Right ventricle myocardium inferior (tissue), 1 donor: Measurements from ENCODE around the gene ALS2CL. TPM values are rescaled to one million over a fixed set of nuclear protein-coding genes. Genes with fewer than 3 reads are reported as not detected.
"Not testable (repeated sequence)": the region's sequence is repeated elsewhere in the genome, so short reads cannot be mapped to it uniquely, and the experiment has no call there.

Source experiments
- ATAC-seq: fragments of 200-7000 bp; cut with Tn5 transposase; one replicate; pipeline ENCODE4 v1.9.1; 2020; ENCODE audit warnings: mild to moderate bottlenecking, moderate library complexity
- DNase-seq: peaks from one replicate; pipeline ENCODE4 v3.0.0; 2021; ENCODE audit errors: missing footprints
- intact Hi-C: fragments of 100-400 bp; cut with DNase I; formaldehyde crosslinking; loops from one replicate; pipeline ENCODE4 v1.11.0; 2022
- total RNA-seq: library from RNA; stranded (reverse); fragmentation: NEBNext Ultra II Directional; extraction: Animal tissue kit (Norgen Biotek cat#: 25700); gene quantifications from one replicate; pipeline ENCODE4 v1.2.1, GENCODE V29; 2021
- donor health status: DM: no; HTN: yes; CAD: no; lungs with severe emphysema.

Gene ALS2CL
- total RNA-seq, 1 donor from 2014 or later, result 36.9 TPM

- no peak for ATAC-seq
- DNase-seq, result peak; percentile 23
- intact Hi-C loops, result loop anchor here (5.0 to 10.0 kb wide), 2 partner anchors 139 to 296 kb away; no protein-coding TSS in a partner anchor
Measured at GRCh38 chr3:46708401-46709156, 15.1 kb upstream of the ALS2CL start.

- ATAC-seq (no peak), DNase-seq (peak; percentile 56)
- intact Hi-C loops, result loop anchor here (5.0 to 10.0 kb wide), 2 partner anchors 140 to 297 kb away; no protein-coding TSS in a partner anchor
Measured at GRCh38 chr3:46707601-46708011, 14.1 kb upstream of the ALS2CL start.

GRCh38 chr3:46706771-46707582, 13.5 kb upstream of the ALS2CL start:
- DNase-seq, result peak; percentile 57
- ATAC-seq, result no peak
- intact Hi-C loops, result loop anchor here (5.0 to 10.0 kb wide), 2 partner anchors 140 to 298 kb away; no protein-coding TSS in a partner anchor

- ATAC-seq (no peak), DNase-seq (peak; percentile 63)
- intact Hi-C loops, result loop anchor here (1.0 to 10.0 kb wide), 4 partner anchors 141 to 299 kb away; no protein-coding TSS in a partner anchor
Measured at GRCh38 chr3:46705751-46706552, 12.5 kb upstream of the ALS2CL start.

GRCh38 chr3:46705022-46705530, 11.6 kb upstream of the ALS2CL start:
- intact Hi-C loops, result loop anchor here (1.0 to 10.0 kb wide), 4 partner anchors 142 to 300 kb away; no protein-coding TSS in a partner anchor
- ATAC-seq (peak; percentile 85), DNase-seq (peak; percentile 85)

- not testable (repeated sequence) for ATAC-seq, DNase-seq
- intact Hi-C loops, result loop anchor here (10.0 kb wide), 1 partner anchor 300 kb away; no protein-coding TSS in a partner anchor
Measured at GRCh38 chr3:46704346-46704745, 10.9 kb upstream of the ALS2CL start.

GRCh38 chr3:46703013-46703520, 9.6 kb upstream of the ALS2CL start:
- no peak for ATAC-seq
- DNase-seq, result peak; percentile 15
- intact Hi-C loops, result loop anchor here (10.0 kb wide), 1 partner anchor 302 kb away; no protein-coding TSS in a partner anchor

GRCh38 chr3:46702246-46703012, 8.9 kb upstream of the ALS2CL start:
- peak; percentile 27 for DNase-seq
- ATAC-seq, result no peak
- intact Hi-C loops, result loop anchor here (10.0 kb wide), 1 partner anchor 302 kb away; no protein-coding TSS in a partner anchor

GRCh38 chr3:46701181-46701939, 7.9 kb upstream of the ALS2CL start, which contains the start of gene TMIE:
TSS of gene TMIE (plus strand) at chr3:46701392. CDS start at chr3:46701488, 96 bp downstream.
- ATAC-seq, result no peak
- peak; percentile 26 for DNase-seq
- intact Hi-C loops, result loop anchor here (10.0 kb wide), 1 partner anchor 303 kb away; no protein-coding TSS in a partner anchor

- intact Hi-C loops, result loop anchor here (10.0 kb wide), 1 partner anchor 304 kb away; no protein-coding TSS in a partner anchor
- ATAC-seq (no peak), DNase-seq (peak; percentile 69)
Measured at GRCh38 chr3:46700772-46701171, 7.3 kb upstream of the ALS2CL start.

- DNase-seq, result peak; percentile 80
- ATAC-seq, result peak; percentile 17
Measured at GRCh38 chr3:46699676-46700523, 6.4 kb upstream of the ALS2CL start.

GRCh38 chr3:46695962-46696894, 2.7 kb upstream of the ALS2CL start:
- DNase-seq (peak; percentile 81), ATAC-seq (peak; percentile 72)
- intact Hi-C loops, result loop anchor here (2.0 to 10.0 kb wide), 2 partner anchors 131 to 171 kb away; partner anchors contain the start of gene LRRC2

More at GRCh38 chr3:46699676-46700523, 6.4 kb upstream of the ALS2CL start:
- intact Hi-C loops, result loop anchor here (10.0 kb wide), 2 partner anchors 135 to 305 kb away; partner anchors contain the start of gene LRRC2

- peak; percentile 16 for ATAC-seq
- peak; percentile 84 for DNase-seq
- intact Hi-C loops, result loop anchor here (10.0 kb wide), 1 partner anchor 131 kb away; the partner anchor contains the start of gene LRRC2
Measured at GRCh38 chr3:46695177-46695961, 1.9 kb upstream of the ALS2CL start.
